ENCODE results near the gene CEP43. TPM values are rescaled to one million over a fixed set of nuclear protein-coding genes. Genes with fewer than 3 reads are reported as not detected.

CEP43 gene
- polyA plus RNA-seq, 1 donor: 16.1 TPM

DNA sequence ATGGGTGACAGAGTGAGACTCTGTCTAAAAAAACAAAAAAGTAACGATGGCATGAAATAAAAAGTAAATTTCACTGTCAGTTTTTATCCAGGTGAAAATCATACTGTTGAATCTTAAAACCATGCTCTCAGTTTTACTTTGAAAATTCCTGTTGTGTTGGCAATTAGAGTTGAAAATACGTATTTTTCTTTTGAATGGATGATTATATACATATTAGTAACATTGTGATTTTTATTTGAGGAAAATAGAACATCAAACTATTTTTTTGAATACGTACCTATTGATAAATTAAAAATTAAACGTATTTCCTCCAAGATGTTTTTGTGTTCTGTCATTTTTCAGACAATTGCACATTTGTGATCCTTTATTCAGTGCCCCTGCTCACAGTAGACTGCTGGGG, 14.7 kb downstream of the CEP43 start:
- no peak for DNase-seq (ENCODE audit: low read depth)

DNA sequence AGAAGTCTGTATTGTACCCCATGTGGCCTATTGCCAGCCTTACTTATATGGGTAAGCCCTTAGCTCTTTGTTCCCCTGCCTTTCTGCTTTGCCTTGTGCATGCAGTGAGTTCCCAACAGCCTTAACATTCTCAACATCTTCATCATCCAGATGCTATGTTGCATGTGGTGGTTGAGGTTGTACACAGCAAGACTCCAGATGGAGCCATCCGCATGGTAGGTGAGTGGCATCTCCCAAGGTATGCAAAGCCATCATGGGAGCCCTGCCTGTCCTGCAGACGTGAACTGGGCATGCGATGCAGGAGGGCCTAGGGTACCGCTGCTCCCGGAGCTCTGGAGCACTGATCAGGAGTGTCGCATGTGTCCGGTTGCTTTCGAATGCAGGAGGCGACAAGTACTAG, 16.1 kb downstream of the CEP43 start:
- no peak for DNase-seq (ENCODE audit: low read depth)

- no peak for DNase-seq (ENCODE audit: low read depth)
Observed at GRCh38 chr6:167020206-167020605, 21.0 kb downstream of the CEP43 start.

GRCh38 chr6:167027308-167027707, 28.1 kb downstream of the CEP43 start:
- DNase-seq (ENCODE audit: low read depth): no peak

DNA sequence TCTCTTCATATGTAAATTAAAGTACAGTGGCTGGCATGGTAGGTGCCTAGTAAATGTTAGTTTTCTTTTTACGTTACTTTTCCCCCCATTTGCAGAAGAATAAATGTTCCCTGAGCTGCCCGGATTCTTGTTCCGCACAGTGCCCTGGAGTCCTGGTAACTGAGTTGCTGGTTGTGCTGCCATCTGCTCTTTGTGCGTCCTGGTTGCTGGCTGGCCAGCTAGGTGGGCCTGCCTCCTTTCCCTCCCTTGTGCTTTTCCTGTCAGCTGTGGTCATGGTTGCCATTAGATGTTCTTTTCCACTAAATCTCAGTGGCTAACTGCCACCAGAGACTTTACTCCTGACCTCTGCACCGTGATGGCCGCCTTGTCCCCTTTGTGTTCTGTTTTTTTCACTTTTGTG, 28.6 kb downstream of the CEP43 start:
- DNase-seq (ENCODE audit: low read depth): no peak

GRCh38 chr6:167030222-167031072, 31.2 kb downstream of the CEP43 start:
- no peak for DNase-seq (ENCODE audit: low read depth)

- DNase-seq (ENCODE audit: low read depth): no peak
Observed at GRCh38 chr6:167031082-167031709, 32.0 kb downstream of the CEP43 start.

- no peak for DNase-seq (ENCODE audit: low read depth)
Observed at GRCh38 chr6:167034056-167034455, 34.9 kb downstream of the CEP43 start.

DNA sequence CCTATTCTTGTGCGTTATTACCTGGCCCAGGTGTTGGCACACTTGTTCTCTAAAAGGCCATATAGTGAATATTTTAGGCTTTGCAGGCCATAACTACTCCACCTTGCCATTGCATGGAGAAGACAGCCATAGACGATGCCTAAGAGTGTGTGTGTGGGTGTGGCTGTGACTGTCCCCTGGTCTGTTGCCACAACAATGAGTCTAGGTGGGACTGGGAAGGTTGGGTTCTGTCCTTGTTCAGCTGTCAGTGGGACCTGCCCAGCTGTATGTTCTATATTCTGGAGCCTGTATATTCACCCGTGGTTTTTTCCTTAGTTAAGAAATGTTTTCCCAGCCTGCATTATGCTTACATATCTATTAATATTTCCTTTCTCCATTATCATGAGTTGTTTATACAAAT, 38.6 kb downstream of the CEP43 start:
- no peak for DNase-seq (ENCODE audit: low read depth)

DNA sequence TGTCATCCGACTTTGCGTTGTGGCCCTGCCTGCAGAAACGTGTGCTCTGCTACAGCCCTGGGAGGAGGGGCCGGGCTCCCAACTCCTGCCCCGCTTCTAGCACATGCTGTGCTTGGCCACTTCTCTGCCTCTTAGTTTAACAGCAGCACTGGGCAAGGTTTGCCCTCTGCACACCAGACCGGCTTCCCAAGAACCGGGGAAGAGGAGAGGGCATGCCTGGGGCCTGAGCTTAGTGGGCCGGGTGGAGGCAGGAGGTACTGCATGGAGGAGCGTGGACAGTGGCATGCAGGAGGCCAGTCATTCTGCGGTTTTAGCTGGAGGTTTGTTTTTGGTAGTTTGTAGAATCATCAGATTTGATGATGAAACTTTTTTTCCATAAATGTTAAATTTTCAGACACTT, 45.5 kb downstream of the CEP43 start:
- DNase-seq (ENCODE audit: low read depth): no peak

DNA sequence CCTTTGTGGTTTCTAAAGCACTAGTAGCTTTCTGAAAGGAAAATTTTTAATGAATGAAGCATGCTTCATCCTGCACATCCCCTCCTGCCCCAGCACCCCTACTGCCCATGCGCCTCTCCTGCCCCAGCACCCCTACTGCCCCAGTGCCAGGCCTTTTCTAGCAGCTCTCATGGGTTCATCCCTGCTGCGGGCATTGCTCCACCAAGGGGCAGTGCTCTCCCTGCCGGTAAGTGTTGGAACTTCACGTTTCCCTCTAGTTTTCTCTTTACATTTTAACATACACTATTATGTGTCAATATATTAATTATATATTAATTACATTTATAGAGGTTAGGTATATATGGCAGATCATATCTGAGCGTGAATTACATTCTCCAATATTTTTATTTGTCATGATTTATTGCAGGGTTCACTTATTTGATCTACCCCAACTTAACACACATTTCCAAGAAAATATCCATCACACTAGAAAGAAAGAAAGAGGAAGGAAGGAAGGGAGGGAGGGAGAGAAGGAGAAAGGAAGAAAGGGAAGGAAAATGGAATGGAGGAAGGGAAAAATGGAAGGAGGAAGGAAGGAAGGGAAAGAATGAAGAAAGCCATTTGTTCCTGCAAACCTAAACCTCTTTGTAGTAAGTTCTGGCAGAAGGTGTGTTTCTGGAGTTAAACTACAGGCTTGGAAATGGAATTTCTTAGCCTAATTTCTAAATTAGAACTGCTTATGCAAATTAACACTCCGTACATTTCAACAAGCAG, 46.8 kb downstream of the CEP43 start:
- no peak for DNase-seq (ENCODE audit: low read depth)

DNA sequence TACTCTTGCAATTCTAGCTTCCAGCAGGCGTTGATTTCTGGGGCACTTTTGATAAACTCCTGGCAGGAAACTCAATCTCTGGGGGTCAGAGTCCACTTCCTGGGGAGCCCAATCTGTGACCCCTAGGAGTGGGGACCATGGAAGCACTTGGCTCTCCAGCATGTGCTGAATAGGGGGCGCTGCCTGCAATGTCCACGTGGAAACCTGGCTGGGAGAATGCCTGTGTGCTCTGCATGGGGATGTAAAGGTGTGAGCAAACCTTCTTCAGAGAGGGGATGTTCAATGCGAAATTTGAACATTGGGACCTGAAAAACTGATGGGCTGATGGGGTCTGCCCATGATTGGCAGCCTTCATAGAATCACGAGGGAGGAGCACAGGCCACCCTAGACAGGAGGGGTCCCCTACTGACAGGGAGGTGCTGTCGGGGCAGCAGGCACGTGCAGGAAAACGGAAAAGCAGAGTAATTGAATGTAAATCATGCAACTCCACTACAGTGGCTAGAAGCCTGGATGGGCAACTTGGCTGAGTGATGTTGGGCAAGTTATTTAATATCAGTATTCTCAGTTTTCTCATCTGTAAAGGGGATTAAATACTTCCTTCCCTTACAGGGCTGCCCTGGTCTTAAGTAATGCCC, 47.8 kb downstream of the CEP43 start:
- DNase-seq (ENCODE audit: low read depth): no peak

DNA sequence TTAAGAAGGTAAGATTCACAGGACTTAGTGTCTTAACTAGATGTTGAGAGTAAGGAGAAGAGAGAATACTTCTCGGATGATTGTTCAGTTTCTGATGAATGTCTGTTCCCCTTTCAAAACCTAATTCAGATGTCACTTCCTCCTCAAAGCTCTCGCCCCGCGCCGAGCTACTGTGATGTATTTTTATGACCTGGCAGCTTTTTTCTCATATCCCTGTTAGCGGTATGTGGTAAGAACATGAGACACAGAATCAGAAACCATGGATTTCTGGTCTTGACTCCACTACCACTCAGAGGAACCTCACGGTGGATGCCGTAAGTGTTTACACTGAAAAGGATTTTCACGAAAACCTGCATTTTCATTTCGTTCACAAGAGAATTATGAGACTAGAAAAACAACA, 48.4 kb downstream of the CEP43 start:
- peak; percentile 5 for DNase-seq (ENCODE audit: low read depth)

Other genes with a start within 250 kb of the CEP43 start
- 14.3 TPM for gene RNASET2, start 42.8 kb upstream of the CEP43 start, polyA plus RNA-seq (ENCODE audit: insufficient read length)
- gene CCR6, start 123.7 kb downstream of the CEP43 start, polyA plus RNA-seq (ENCODE audit: insufficient read length): not detected
- gene GPR31, start 158.6 kb downstream of the CEP43 start, polyA plus RNA-seq (ENCODE audit: insufficient read length): not detected